GM21529 (cell line): ENCODE measurements around the gene GJA5.
"Not testable (repeated sequence)": the region's sequence is repeated elsewhere in the genome, so short reads cannot be mapped to it uniquely, and the experiment has no call there.

Source experiments
- ATAC-seq: cut with Tn5 transposase; IDR thresholded peaks from one replicate; pipeline ENCODE4 v1.9.1; 2021; ENCODE audit not compliant: unreplicated experiment

Gene GJA5

GRCh38 chr1:147734291-147734841, 26.0 kb downstream of the GJA5 start:
- not testable (repeated sequence) for ATAC-seq

- ATAC-seq = no peak
These were observed 31.1 kb downstream of the GJA5 start for GRCh38 chr1:147729315-147729714.

- ATAC-seq = no peak
These were observed 34.2 kb downstream of the GJA5 start for GRCh38 chr1:147726168-147726567.

GRCh38 chr1:147725685-147726084, 34.7 kb downstream of the GJA5 start:
- no peak for ATAC-seq

DNA sequence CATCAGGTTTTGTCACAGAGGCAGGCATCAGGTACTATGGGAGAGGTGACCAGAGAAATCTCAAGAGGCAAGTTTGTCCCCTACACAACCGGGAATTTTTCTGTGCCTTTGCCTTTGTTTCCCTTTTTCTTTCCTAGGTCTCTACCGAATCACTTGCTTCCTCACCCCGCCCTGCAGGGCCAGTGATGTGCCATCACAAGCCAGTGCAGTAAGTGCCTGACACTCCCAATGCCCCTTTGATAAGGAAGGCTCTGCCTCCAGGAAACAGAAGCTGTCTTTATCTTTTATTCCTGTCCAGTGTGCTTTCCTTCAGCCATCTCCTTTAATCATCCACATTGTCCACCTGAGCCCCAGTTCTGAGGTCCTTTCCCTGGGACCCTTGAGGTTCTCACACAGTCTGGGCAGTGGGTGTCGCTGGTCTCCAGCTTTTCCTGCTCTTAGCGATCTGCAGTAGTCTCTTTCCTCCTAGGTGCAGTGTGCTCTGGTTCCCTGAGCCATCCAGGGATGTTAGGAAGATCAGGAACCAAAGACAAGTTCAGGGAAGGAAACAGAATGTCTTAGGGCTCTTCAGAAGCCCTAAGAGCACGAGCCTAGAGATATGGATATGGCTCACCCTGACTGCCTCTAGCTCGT, 36.6 kb downstream of the GJA5 start:
- no peak for ATAC-seq

DNA sequence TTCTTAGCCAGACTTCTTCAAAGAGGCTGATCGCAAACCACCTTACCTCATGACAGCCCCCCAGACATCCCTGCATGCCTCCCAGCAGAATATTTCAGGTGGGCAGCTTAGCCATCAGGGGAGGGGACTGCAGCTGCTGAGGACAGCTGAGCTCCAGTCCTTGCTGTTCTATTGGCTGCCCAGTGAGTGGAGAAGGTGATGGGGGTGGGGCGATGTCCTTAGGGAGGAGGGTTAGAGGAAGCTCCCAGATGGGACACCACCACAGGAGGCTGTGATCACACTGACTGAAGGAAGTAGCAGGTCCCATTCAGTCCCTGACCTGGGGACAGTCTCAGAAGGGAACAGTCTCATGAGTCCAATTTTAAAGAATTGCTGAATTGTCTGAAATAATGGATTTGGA, 38.3 kb downstream of the GJA5 start:
- no peak for ATAC-seq

GRCh38 chr1:147721716-147722115, 38.7 kb downstream of the GJA5 start:
- no peak for ATAC-seq

DNA sequence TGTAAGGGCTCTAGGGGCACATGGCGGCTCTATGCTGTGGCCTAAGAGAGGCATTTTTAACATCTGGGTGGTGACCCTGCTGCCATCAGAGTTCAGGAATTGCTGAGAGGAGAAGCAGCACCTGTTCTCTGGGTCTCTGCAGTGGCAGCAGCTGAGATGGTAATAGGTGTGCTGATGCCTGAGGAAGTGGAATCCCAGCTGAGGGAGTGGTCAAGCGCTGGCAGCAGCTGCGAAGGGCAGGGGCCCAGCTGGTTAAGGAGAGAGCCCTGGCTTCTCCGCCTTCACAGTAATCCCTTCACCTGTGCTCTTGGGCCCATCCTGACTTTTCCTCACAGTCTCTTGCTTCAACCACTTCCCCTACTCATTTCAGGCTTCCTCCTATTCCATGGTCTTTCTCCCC, 39.8 kb downstream of the GJA5 start:
- no peak for ATAC-seq

GRCh38 chr1:147719711-147720225, 40.6 kb downstream of the GJA5 start:
- no peak for ATAC-seq

GRCh38 chr1:147719029-147719698, 41.2 kb downstream of the GJA5 start:
- ATAC-seq = no peak

GRCh38 chr1:147717706-147718097, 42.7 kb downstream of the GJA5 start:
- ATAC-seq = no peak

DNA sequence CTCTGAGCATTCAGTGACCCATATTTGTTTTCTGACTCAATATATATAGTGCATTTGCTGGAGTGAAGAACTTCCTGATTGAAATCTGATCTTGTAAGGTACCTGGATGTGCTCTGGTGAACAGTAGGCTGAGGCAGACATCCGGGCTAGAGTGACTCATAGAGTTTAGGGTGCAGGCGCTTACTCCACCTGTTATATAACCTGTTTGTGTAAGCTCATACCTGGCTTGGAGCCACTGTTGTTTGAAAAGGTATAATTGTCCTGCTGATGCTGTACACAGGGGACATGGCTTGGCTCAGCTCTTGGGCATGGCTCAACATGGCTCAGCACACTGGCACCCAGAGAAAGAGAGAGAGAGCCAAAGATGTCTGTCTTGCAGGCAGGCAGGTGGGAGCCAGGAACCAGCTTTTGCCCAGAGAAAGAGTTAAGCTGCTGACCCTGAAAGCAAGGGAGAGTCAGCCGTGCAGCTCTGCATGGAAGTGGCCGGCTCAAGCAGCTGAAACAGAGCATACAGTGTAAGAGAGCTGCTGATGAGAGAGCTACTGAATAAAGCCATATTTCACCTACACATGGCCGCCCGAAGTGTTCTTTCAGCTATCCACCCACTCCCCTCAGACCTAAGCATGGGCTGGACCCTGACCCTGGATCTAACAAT, 43.2 kb downstream of the GJA5 start:
- no peak for ATAC-seq

DNA sequence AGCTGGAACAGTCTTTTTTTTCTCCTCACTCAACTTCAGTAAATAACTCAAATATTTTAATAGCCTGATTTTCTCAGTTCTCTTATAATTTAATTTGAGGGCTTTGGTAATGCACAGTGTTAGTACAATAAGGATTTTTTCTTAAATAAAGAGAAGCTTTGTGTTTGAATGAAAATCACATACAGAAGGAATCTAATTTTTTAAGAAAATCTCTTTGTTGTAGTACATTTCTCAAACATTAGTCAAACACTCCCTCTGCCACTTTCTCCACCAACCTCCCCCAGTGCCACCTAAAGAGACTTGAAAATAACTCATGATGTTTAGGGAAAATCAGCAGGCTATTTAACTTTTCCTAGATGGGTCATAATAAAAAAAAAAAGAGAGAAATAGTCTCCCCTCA, 47.8 kb downstream of the GJA5 start:
- no peak for ATAC-seq
